Endodermal cell (in vitro differentiated cells): ENCODE results near the gene TPD52L2. TPM values are rescaled to one million over a fixed set of nuclear protein-coding genes. Genes with fewer than 3 reads are reported as not detected.
A peak's percentile ranks its signal among the peaks of the same experiment; 100 is the strongest.

Experiments
- DNase-seq: peaks from one replicate; pipeline ENCODE4 v3.0.0-alpha.2; 2017
- H3K27ac ChIP-seq: 2 replicates; pipeline ENCODE4 v1.5.1; 2013; ENCODE audit warnings: mild to moderate bottlenecking, low read depth, low read length, moderate library complexity
- H3K27me3 ChIP-seq: 2 replicates; pipeline ENCODE4 v1.6.1; 2013; ENCODE audit warnings: mild to moderate bottlenecking, low read length, moderate library complexity; ENCODE audit not compliant: insufficient read depth, control insufficient read depth, poor library complexity, severe bottlenecking
- H3K36me3 ChIP-seq: 2 replicates; pipeline ENCODE4 v1.7.0; 2013; ENCODE audit warnings: mild to moderate bottlenecking, low read length, moderate library complexity; ENCODE audit not compliant: control insufficient read depth, insufficient read depth
- H3K4me1 ChIP-seq: one replicate; pipeline ENCODE4 v1.7.0; 2013; ENCODE audit warnings: low read length; ENCODE audit not compliant: control insufficient read depth, insufficient read depth
- H3K4me3 ChIP-seq: 2 replicates; pipeline ENCODE4 v1.5.1; 2013; ENCODE audit warnings: mild to moderate bottlenecking, low read length, moderate library complexity
- H3K9ac ChIP-seq: 2 replicates; pipeline ENCODE4 v1.6.1; 2013; ENCODE audit warnings: mild to moderate bottlenecking, low read length, moderate library complexity; ENCODE audit not compliant: poor library complexity, severe bottlenecking; ENCODE audit errors: extremely low read depth
- H3K9me3 ChIP-seq: 2 replicates; pipeline ENCODE4 v1.6.1; 2013; ENCODE audit warnings: mild to moderate bottlenecking, low read length, moderate library complexity; ENCODE audit not compliant: control insufficient read depth
- H3K27ac Mint-ChIP-seq: 2 replicates; pipeline ENCODE4 v1.8.0; 2020; ENCODE audit warnings: mixed read lengths
- H3K27me3 Mint-ChIP-seq: 2 replicates; pipeline ENCODE4 v1.8.0; 2021; ENCODE audit warnings: mild to moderate bottlenecking, mixed read lengths; ENCODE audit not compliant: insufficient read depth
- H3K36me3 Mint-ChIP-seq: 2 replicates; pipeline ENCODE4 v1.8.0; 2020; ENCODE audit warnings: low read depth, mixed read lengths
- H3K4me1 Mint-ChIP-seq: 2 replicates; pipeline ENCODE4 v1.8.0; 2020; ENCODE audit warnings: mixed read lengths
- H3K4me3 Mint-ChIP-seq: 2 replicates; pipeline ENCODE4 v1.8.0; 2020; ENCODE audit warnings: mild to moderate bottlenecking, moderate library complexity, mixed read lengths
- H3K9me3 Mint-ChIP-seq: 2 replicates; pipeline ENCODE4 v1.8.0; 2020; ENCODE audit warnings: mild to moderate bottlenecking, mixed read lengths
- CTCF ChIP-seq: fragments of 200-600 bp; sonication (generic); conservative IDR thresholded peaks from 2 replicates; pipeline ENCODE4 v1.5.0; 2021; ENCODE audit warnings: antibody characterized with exemption, mild to moderate bottlenecking
- WGBS, 2 experiments: methylation state at CpG; one replicate each; pipeline versions ENCODE4 v1.1.5 to v1.1.7; 2013; ENCODE audit warnings: missing lambda C conversion rate in 2 of 2, mixed read lengths in 1 of 2; ENCODE audit not compliant: insufficient coverage in 1 of 2, insufficient read length in 1 of 2; 5-methylcytosine and 5-hydroxymethylcytosine counted together
- total RNA-seq, 2 donors: library from RNA; stranded (reverse); fragmentation: NEBNext Ultra II Directional in 1 of 2; extraction: Animal tissue kit (Norgen Biotek cat#: 25700) in 1 of 2; gene quantifications; 2 replicates in 1 of 2; 3 replicates in 1 of 2; pipeline ENCODE4 v1.2.1, GENCODE V29; 2021

TPD52L2 gene
- total RNA-seq, 2 donors from 2014 or later, result 68.3 to 85.2 TPM

- no peak overlapping the region for H3K27ac ChIP-seq
- Mint-ChIP-seq H3K9me3 (no peaks in the 10 kb centered on the region), H3K36me3 (peaks cover 31% of the 10 kb centered on the region), H3K27ac (no peak overlapping the region), H3K4me1 (peaks cover 30% of the 10 kb centered on the region), H3K4me3 (peak overlapping the region; percentile 67), H3K27me3 (peaks cover 23% of the 10 kb centered on the region)
- DNase-seq, result no peak
- peaks cover 6% of the 10 kb centered on the region for H3K4me1 ChIP-seq
- H3K36me3 ChIP-seq, result peaks cover 27% of the 10 kb centered on the region
- peaks cover 20% of the 10 kb centered on the region for H3K27me3 ChIP-seq
- H3K4me3 ChIP-seq, result peak overlapping the region; percentile 77
- no peaks in the 10 kb centered on the region for H3K9me3 ChIP-seq
- H3K9ac ChIP-seq, result no peak overlapping the region
- 49 to 51% methylated on average over 6 of the region's 6 CpGs for WGBS, 2 experiments
- no peak for TF ChIP-seq CTCF
Observed at GRCh38 chr20:63893999-63894357, 28.9 kb downstream of the TPD52L2 start.

- H3K9ac ChIP-seq, result peak within 1 kb of the TSS; percentile 86
- peaks cover 20% of the 10 kb centered on the region for H3K27me3 ChIP-seq
- peak; percentile 98 for DNase-seq
- peaks cover 23% of the 10 kb centered on the region for H3K36me3 ChIP-seq
- peaks cover 35% of the 10 kb centered on the region for H3K36me3 Mint-ChIP-seq
- peak within 1 kb of the TSS; percentile 93 for H3K4me3 ChIP-seq
- no peaks in the 10 kb centered on the region for H3K9me3 ChIP-seq
- peaks cover 27% of the 10 kb centered on the region for H3K27me3 Mint-ChIP-seq
- 3 to 4% methylated on average over 37 to 82 of the region's 82 CpGs for WGBS, 2 experiments
- H3K27ac ChIP-seq, result no peak within 1 kb of the TSS
- no peaks in the 10 kb centered on the region for H3K9me3 Mint-ChIP-seq
- no peak for TF ChIP-seq CTCF
- peaks cover 33% of the 10 kb centered on the region for H3K4me1 Mint-ChIP-seq
- peaks cover 7% of the 10 kb centered on the region for H3K4me1 ChIP-seq
- H3K27ac Mint-ChIP-seq, result peak within 1 kb of the TSS; percentile 71
- H3K4me3 Mint-ChIP-seq, result peak within 1 kb of the TSS; percentile 67
Observed at GRCh38 chr20:63894358-63895201, 29.5 kb downstream of the TPD52L2 start, which contains the start of gene DNAJC5. TSS of gene DNAJC5 (plus strand) at chr20:63895126. CDS start at chr20:63928346, 33,220 bp downstream.

GRCh38 chr20:63895202-63895951, 30.3 kb downstream of the TPD52L2 start:
- peak overlapping the region; percentile 67 for H3K4me3 Mint-ChIP-seq
- peaks cover 26% of the 10 kb centered on the region for H3K27me3 ChIP-seq
- no peak for TF ChIP-seq CTCF
- H3K4me3 ChIP-seq, result peak overlapping the region; percentile 93
- H3K9me3 ChIP-seq, result no peaks in the 10 kb centered on the region
- DNase-seq, result no peak
- peak overlapping the region; percentile 71 for H3K27ac Mint-ChIP-seq
- no peaks in the 10 kb centered on the region for H3K9me3 Mint-ChIP-seq
- peaks cover 7% of the 10 kb centered on the region for H3K4me1 ChIP-seq
- H3K27me3 Mint-ChIP-seq, result peaks cover 32% of the 10 kb centered on the region
- peaks cover 33% of the 10 kb centered on the region for H3K4me1 Mint-ChIP-seq
- H3K36me3 ChIP-seq, result peaks cover 15% of the 10 kb centered on the region
- peaks cover 28% of the 10 kb centered on the region for H3K36me3 Mint-ChIP-seq
- H3K9ac ChIP-seq, result peak overlapping the region; percentile 86
- no peak overlapping the region for H3K27ac ChIP-seq
- 1 to 3% methylated on average over 21 to 76 of the region's 87 CpGs for WGBS, 2 experiments
